Dermis lymphatic vessel endothelial cell (primary cell): ENCODE data around the gene TMEM120A. TPM values are rescaled to one million over a fixed set of nuclear protein-coding genes. Genes with fewer than 3 reads are reported as not detected.

Experiments used
- total RNA-seq: library from RNA; depleted of rRNA; stranded (reverse); fragments of >200 nt; gene quantifications from 2 replicates; pipeline ENCODE4 v1.2.1, GENCODE V29; 2014

The TMEM120A gene
- 52.0 and 106 TPM in 2 replicates for total RNA-seq

GRCh38 chr7:75994388-75995051 lies at the start of gene TMEM120A:
Gene TMEM120A (minus strand): TSS chr7:75994595. CDS start chr7:75994570, 25 bp downstream.

Other genes with a start within 250 kb of the TMEM120A start
- gene CCL26, start 222.4 kb downstream of the TMEM120A start, total RNA-seq, result not detected in 2 replicates
- not detected in 2 replicates for gene CCL24, start 180.8 kb downstream of the TMEM120A start, total RNA-seq
- gene RHBDD2, start 115.6 kb downstream of the TMEM120A start, total RNA-seq, result 11.1 and 13.9 TPM in 2 replicates
- gene POR, start 79.4 kb downstream of the TMEM120A start, total RNA-seq, result 90.2 and 95.1 TPM in 2 replicates
- gene STYXL1, start 53.4 kb upstream of the TMEM120A start, total RNA-seq, result 21.7 and 25.4 TPM in 2 replicates
- gene MDH2, start 53.5 kb upstream of the TMEM120A start, total RNA-seq, result 26.8 and 29.4 TPM in 2 replicates
- 1.7 and 2.8 TPM in 2 replicates for gene SRRM3, start 207.3 kb upstream of the TMEM120A start, total RNA-seq